GM18505 (cell line): ENCODE results near the gene WASHC2A.
"Not testable (repeated sequence)": the region's sequence is repeated elsewhere in the genome, so short reads cannot be mapped to it uniquely, and the experiment has no call there.

Experiments used
- ATAC-seq: cut with Tn5 transposase; IDR thresholded peaks from one replicate; pipeline ENCODE4 v1.9.1; 2021; ENCODE audit not compliant: unreplicated experiment
- POLR2A ChIP-seq: IDR thresholded peaks from 4 replicates; pipeline ENCODE4 v1.6.1; 2011; ENCODE audit warnings: borderline replicate concordance; ENCODE audit not compliant: insufficient read depth, insufficient read length; ENCODE audit errors: extremely low read depth

Gene WASHC2A

DNA sequence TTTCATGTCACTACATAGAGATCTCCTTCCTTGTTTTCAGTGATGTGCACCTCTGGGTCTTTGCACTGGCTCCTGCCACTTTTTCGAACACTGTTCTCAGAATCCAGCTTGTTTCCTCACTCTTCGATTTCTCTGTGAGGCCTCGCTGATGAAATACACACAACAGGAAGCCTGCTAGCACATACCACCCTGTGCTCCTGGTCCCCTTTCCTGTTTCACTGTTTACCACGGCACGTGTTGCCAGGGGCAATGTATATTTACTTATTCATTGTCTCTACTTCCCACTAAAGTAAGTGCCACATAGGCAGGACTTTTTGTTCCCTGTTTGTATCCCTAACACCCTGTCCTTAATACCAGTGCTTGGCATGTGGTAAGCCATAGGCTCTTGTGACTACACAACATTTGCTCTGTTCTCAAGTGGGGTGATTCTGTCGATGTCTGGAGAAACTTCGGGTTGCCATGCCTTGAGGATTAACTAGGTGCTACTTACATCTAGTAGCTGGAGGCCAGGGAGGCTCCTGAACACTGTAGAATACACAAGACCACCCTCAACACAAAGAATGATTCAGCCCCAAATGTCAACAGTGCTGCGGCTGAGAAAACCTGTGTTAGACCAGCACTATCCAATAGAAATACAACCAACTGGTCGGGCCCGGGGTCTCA lies 75.9 kb downstream of the WASHC2A start:
- ATAC-seq = not testable (repeated sequence)

DNA sequence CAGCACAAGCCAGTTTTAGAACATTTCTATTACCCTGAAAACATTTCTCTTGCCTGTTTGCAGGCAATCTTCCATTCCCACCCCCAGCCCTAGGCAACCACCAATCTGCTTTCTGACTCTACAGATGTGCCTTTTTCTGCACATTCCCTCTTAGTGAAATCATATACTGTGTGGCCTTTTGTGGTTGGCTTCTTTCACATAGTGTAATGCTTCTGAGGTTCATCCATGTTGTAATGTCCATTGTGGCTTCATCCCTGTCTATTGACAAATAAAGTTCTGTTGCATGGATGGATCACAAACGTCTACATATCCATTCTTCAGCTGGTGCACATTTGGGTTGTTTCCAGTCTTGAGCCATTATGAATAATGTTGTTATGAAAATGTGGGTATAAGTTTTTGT lies 77.8 kb downstream of the WASHC2A start:
- ATAC-seq = not testable (repeated sequence)

DNA sequence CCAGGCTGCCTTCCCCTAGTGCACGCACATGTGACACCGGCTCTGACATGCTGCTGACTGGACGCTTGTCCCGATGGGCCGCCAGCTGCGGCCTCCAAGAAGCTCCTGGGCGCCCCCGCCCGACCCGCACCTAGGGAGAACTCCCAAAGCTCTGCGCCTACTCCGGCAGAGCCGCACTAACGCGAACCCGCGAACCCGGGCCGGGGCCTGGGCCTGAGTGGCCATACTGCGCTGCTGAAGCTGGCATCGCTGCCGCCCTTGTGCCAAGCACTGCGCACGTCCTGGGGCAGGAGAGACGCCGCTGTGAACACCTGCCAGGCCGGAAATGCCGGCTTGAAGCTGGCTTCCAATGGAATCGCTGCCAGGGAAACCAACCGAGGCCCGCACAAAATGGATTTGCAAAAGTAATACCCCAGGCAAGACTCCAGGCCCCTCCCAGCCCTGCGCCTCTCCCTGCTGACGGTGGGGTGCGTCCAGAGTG lies 85.1 kb downstream of the WASHC2A start:
- ATAC-seq = no peak

DNA sequence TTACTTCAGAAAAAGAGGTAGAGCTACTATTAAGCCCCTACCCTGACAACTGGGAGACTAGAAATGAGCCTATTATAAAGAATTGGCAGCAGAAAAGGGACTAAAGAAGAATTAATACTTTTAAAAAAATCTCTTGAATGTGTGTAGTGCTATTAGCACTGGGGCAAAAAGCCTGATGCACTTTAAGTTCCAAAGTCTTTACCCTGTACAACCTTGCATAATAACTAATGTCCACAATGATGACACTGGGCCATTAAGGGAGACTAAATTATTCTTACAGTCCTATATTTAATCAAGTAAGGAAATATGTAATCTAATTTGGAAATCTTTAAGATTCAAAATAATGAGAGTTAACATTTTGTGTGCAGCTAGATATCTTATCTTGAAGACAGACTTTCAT lies 90.1 kb downstream of the WASHC2A start:
- not testable (repeated sequence) for ATAC-seq

More for the DNA sequence above, 85.1 kb downstream of the WASHC2A start:
- TF ChIP-seq POLR2A = no peak

DNA sequence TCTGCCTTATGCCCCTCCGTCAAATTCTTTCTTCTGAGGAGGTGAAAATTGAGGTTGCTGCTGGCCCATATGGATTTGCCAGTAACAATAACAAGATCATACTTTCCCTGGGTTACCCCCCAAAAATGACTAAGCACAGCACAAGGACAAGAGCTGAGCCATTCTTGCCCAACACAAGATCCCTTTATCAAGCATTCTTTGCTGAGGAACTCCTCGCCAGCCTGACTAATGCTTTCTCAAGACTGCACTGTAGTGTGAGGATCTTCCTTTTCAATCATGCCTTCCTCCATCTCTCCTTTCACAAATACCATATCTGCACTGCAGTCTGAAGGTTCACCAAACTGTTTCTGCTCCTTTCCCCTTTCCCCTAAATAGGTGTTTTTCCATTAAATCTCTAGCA lies 92.1 kb downstream of the WASHC2A start:
- not testable (repeated sequence) for ATAC-seq

DNA sequence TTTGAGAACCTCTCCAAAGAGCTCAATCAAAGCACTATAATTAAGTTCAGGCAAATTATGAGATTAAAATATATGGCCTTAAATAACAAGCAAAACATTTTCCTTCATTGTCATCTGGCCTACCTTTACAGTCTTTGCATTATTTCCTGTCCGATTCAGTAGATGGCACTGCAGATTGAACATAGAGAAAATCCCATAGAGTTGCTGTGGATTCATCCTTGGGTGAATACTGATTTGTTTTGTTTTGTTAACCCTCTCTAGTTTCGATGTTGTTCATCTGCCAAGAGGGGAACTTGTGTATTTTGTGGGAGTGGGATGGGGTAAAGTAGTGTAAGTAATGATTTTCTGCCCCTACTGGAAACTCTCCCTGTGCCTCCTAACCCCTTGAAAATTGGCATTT lies 97.3 kb downstream of the WASHC2A start:
- not testable (repeated sequence) for ATAC-seq

DNA sequence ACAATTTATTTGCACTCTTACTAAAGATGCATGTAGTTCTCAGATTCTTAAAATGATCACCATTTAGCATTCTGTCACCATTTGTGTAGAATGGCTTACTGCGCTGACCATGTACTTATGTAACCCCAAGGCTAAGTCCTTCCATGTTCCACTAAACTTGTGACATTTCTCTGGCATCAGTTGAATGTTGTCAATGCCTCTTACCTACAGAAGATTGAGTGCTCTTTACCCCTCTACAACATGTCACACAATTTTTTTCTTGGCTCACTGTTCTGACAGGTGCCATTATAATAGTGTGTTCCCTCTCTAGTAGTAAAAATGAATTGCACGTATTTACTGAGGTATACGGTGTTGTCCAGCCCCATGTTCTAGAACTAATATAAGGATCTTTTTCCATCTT lies 100.1 kb downstream of the WASHC2A start:
- not testable (repeated sequence) for ATAC-seq

DNA sequence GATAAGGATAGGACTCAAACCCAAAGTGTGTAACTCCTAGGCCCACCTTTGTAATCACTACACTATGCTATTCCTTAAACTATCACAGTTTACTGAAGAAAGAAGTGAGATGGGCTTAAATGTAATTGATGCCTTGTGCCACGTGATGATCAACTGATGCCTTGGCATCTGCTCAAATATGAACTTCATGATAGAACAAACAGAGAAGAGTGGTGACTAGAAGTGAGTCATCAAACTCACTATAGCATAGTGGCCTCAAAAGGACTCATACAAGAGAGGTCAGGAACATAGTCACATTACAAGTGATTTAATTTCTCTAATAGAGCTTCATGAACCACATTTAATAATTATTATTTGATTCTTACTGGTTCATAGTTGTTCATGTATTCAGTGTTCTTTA lies 101.8 kb downstream of the WASHC2A start:
- ATAC-seq = not testable (repeated sequence)

DNA sequence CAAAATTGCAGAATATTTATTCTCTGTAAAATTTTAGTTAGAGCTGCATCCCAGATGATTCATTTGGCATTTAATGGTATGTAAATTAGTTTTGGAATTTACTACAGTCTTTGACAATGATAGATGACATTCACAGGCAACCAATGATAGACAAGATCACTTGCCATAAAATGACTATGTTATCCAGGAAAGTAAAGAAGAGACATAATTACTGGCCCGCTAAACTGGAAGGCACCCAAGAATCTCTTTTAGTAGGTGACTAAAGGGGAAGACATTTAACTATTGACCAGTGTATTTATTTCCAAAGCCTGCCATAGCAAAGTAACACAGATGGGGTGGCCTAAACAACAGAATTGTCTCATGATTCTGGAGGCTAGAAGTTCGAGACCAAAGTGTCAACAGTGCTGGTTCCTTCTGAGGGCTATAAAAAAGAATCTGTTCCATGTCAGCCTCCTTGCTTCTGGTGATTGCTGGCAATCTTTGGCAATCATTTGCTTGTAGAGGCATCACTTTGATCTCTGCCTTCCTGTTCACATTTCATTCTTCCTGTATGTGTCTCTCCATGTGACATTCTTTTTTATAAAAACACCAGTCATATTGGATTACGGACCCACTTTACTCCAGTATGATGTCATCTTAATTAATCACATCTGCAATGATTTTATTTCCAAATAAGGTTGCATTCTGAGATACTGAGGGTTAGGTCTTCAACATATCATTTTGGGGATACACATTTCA lies 107.2 kb downstream of the WASHC2A start:
- not testable (repeated sequence) for ATAC-seq
